HG03175 (cell line): ENCODE results near the gene FGF8.

ENCODE experiments used
- ATAC-seq: cut with Tn5 transposase; IDR thresholded peaks from one replicate; pipeline ENCODE4 v1.9.1; 2021; ENCODE audit warnings: mild to moderate bottlenecking, moderate library complexity; ENCODE audit not compliant: unreplicated experiment

The FGF8 gene

DNA sequence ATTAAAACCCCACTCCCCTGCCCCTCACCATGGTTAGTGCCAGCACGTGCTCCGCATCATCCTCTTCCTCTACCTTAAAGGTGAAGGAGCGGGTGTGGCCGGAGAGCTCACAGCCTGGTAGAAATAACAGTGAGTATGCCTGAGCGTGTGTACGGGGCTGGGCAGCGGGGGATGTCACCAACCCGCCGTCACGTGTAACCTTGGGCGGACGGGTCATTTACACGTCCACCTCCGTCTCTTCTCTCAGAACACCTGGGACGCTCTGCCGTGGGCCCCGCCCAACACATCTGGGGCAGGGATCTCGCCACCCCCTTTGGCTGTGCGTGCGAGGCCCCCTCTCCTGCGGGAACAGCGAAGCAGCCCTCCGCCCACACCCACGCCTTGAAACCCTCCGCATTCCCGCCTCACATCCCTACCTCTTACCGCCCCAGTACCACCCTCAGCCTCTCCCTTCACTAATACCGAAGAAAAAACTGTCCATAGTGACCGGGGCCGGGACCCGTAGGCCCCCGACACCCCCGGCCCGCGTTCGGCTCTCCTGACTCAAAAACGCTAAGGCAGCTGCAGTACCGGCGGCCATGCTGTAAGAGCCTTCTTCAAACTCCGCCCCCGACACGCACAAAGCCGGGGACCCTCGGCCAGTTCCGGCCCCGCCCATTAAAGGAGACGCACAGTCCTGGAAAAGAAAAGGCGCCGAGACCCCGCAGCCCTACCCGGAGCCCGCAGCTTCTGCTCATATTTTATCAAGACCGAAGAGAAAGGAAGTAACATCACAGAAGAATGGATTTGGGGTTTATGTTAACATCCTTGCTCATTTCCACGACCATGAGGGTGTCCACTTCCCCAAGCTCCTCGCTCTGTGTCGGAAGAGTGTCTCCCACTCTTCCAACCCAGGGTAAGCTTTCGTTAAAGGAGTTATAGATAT, 7.2 kb upstream of the FGF8 start, which contains the start of gene NPM3:
TSS of gene NPM3 (minus strand) at position 636 of the 925 bp plus-strand sequence. CDS start at position 580, 56 bp downstream.
- peak; percentile 65 for ATAC-seq

DNA sequence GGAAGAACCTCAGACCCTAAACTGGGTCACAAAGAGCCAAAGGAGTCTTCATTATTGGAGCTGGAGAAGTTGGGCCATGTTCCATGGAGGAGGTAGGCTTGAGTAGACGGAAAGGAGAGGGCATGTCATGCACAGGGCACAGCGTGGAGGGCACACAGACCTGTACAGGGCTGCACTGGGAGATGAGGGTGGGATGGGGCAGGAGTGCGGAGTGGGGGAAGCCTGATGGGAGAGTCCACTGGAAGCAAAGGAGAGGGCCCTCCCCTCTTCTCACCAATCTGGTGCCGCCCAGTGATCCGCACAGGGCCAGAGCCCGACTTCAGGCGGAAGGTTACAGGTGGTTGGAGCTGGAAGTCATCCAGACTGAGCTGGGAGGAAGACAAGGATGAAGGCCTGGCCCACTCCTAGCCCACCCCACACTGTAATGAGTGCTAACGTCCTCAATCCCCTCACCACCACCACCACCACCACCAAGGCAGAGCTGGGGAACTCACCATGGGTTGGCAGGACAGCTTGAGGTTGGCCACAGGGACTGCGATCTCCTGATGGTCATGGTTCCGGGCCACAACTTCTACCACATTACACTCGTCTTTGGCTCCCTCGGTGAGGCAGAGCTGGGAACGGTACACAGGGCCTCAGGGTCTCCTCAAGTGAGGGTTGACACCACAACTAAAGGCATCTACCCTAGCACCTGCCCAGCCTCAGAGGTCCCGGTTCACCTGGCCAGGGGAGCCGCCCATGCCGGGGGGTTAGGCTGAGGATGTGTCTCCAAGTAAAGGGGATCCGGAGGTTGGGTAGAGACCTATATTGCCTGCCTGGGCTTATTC, 6.3 kb upstream of the FGF8 start:
- ATAC-seq: no peak

DNA sequence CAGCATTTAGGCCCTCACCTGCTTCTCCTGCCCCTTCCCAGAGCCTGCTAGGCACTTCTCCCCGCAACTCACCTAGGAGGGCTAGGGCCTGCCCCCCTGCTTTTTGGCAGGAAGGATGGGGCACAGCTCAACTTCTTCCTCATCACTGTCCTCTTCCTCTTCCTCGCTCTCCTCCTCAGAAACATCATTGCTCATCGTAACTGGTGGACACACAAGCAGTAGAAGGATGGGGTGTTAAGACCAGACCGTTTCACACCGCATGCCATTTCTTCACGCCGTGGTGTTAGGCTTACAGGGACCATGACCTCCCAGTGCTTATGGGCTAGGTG, 5.7 kb upstream of the FGF8 start:
- ATAC-seq: no peak

DNA sequence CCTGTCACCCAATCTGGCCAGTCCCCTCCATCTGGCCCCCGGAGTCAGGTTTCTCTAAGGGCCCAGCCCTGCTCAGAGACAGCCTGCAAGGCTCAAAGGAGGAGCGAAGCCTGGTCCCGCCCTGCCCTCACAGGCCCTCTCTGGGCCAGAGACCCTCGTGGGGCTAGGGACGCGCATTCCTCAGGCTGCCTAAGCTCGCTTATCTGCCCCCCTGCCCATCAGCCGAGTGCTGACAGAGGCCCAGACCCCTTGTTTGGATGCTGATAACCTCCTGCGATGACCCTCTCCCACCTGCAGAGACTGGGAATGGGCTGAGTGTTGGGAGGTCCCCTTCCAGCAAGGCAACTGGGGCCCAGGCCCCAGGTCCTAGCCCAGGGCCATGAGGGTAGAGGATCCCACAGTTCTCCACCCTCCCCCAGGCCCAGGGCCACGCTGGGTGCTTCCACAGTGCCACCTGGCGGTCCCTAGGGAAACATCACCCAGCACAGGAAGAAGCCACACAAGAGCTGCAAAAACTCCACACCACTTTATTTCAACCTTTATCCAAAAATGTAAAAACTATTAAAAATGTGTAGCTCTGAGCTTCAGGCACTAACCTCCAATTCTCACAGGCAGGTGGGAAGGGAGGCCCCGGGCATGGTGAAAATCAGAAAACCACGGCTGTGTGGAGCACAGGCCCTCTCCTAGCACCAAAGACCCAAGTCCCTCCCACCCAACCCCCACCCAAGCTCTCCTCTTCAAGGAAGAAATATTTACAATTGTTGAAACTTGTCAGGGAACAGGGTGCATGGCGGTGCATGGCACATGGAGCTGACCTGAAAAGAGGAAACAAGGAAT, 5.1 kb upstream of the FGF8 start:
- no peak for ATAC-seq

DNA sequence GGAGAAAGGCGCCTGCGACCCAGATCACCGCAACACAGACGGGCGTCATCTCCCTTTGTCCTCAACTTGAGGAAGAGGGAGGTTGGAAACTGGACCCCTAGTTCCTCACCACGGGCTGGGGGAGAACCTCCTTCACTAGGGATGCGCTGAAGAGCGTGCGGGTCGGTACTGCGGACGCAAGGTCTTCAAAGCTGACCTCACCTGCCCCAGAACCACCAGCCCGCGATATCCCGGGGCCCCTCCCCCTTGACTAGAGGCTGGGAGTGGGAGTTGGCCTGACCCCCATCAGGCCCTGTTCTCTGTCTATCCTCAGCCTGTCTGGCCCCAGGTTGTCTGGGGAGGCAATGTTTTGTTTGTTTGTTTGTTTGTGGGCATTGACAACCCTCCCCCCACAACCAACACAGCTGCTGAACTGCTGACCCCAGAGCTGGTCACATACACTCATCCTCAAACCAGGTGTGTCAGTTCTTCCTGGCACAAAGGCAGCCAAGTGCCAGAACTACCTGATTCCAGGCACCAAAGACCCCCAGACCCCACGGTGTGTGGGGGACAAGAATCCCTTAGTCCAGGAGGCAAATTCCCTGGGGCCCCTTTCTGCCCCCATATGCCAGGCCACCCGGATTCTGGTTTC, 4.4 kb upstream of the FGF8 start:
- no peak for ATAC-seq

DNA sequence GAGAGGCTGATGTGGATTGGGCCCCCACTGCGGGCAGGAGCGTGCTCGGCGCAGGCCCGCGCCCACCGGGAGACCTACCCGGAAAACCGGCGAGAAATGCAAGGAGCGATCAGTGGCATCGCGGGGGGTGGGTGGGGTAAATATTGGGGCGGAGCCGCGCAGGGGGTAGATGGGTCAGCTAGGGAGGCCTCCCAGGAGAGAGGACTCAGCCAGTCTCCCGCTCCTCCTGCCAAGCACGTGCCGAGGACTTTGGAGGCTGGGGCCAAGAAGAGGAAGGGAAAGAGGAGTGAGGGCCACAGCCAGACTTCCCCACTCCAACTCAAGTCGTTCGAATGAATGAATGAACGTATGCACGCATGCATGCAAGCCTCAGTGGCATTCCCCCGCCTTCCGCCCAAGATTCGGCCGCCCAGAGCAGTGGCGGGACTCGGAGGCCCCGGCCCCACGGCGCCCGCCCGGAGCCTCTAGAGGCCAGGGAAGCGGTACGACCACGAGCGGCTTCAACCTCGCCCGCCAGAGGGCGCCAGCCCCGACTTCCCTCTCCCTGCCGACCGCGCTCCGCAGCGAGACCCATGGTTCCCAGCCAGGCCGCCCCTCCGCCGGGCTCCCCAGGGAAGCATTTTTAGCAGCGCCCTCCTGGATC, 3.8 kb upstream of the FGF8 start:
- peak; percentile 57 for ATAC-seq

DNA sequence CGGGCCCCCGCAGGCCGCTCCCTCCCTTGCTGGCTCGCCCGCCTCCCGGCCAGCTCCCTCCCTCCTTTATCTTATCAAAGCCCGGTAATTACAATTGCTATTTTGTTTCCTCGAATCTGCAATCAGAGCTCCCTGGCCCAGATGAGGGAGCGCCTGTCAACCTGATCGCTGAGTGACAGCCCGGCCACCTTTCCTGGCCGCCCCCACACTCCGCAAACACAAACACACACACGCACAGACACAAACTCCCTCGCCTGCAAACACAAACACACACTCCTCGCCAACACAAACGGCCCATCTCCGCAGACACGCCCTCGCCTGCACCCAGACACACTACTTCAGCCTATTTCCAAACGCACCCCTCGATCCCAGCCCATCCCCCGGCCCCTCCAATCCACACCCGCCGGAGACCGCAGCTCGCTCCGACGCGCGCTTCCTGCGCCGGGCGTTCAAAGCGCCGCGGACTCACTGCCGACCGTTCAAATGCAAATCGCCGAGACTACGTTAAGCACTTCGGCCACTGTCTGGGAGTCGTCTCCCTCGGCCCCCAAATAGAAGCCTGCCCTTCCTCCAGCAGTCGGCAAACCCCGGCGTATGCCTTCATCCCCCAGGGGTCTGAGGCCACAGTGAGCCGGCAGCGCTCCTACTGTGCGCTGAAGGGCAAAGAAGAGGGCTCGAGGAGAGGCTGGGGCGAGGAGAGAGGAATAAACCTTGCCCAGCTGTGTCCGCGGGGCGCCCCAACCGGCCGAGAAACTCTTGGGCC, 3.0 kb upstream of the FGF8 start:
- no peak for ATAC-seq

DNA sequence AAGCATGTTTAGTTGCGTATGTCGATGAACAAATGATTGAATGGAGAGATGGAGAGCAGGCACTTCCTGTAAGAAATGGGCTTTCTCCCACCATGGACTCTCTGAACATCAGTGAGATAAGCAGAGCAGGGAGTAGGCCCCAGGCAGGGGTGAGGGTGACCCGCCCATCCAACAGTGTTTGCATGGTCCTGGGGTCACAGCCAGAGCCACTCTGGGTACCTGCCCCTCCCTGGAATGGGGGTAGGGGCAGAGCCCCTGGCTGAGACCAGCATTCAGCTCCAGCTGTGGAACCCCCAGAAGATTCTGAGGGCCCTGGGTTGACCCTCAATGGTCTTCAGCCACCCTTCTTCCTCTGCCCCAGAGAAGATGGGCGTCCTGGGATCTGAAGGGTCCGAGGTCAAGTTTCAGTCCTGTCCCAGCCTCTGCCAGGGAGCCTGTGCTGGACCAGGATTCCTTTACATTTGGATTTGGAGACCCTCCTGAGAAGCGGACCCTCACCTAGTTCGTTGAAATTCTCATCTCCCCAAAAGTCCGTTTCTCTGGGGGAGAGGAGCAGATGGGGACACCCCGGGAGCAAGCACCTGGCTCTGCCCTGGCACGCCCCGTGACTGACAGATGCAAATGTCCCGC, 2.4 kb upstream of the FGF8 start:
- no peak for ATAC-seq

DNA sequence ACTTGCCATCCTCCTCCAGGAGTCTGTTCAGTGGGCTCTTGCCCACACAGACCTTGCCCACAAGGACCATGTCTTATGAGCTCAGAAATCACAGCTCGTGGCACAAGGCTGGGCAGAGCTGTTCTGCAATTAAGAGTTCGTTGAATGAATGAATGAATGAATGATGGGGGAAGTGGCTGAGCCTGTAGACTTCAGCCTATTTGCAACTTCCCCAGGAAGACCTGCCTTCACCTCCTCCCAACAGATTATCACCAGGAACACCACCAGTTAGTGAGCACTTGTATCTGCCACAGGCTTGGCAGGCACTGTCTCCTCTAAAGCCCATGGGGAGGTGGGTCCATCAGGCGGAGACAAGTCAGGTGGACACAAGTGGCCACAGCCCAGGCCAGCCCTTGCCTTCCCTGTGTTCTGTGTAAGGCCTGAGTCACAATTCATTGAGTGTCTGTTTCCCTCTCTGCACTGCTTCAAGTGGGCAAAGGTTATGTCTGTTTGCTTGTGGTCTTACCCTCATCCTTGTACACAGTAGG, 1.8 kb upstream of the FGF8 start:
- no peak for ATAC-seq

DNA sequence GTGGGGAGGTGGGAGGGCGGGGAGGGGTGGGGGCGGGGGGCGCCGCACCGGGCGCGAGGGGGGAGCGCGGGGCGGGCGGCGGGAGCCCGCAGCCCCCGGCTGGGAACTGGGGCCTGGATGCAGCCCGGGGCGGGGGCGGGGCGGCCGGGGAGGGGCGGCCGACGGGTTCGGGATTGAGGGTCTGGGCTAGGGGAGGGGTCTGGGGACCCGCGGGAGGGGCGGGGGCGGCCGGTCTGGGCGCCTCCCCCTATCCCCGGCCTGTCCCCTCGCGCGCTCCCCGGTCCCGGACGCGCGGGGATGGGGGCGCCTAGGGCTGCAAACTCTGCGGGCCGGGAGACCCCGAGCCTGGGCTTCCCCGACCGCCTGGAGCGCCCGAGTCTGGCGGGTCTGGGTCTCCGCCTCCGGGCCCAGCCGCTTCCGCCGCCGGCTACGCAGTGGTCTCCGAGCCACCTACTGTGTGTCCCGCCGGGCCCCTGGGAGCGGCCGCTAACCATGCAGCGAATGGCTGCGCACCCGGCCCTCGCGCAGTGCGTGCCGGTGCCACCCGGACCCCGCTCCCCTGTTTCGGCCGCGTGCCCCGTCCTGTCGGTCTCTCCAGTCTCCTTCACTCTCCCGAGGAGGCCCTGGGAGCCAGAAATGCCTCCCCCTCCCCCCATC, 375 bp upstream of the FGF8 start:
- ATAC-seq: no peak

DNA sequence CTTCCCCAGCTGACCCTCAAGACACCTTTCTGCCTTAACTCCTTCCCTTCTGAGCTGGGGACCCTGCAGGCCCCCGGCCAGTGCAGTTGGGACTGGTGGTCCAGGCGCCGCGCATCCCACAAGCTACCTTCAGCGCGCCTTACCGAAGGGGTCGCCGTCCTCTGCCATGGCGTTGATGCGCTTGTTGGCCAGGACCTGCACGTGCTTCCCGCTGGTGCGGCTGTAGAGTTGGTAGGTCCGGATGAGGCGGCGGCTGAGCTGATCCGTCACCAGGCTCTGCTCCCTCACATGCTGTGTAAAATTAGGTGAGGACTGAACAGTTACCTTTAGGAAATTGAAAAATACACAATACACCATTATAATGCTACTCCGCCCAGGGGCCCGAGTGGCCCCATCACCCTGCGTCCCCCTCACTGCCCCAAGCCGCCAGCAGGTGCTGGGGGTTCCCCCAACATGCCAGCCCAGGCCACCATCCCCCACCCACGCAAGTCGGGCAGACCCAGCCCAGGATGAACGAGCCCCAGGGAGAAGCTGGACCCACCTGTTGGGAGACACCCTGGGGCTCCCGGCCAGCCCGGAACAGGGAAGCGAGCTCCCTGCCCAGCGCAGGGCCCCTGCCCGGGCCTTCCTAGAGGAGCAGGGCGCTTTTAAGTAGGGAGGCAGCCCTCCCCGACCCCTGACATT, 1.2 kb downstream of the FGF8 start:
- no peak for ATAC-seq

DNA sequence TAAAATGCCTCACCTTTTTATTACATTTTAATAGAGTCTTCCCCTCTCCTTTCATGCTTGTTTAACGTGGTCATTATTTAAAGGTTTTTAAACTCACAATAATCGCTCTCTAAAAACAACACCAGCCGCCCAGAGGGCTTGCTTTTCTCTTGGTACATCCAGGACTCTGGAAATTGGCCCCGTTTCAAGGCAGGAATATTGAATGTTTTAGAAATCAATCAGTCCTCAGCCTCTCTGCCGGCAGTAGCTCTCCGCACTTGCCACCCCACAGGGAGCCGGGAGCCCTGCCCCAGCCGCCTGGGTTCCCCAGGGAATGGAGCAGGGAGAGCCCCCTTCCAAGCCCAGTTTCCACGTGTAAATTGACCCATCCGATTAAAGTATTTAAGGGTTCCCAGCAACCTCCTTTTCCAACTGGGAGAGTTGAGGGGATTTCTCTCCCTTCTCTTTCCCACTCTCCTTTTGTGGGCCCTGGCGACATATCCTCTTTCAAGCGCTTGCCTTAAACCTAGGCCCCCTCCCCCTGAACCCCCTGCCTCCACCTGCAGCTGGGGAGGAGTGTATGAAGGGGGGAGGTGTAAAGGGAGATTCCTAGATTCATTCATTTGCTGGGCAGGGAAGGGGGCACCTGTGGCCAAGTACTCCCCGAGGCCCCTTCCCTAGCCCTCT, 1.9 kb downstream of the FGF8 start:
- no peak for ATAC-seq

DNA sequence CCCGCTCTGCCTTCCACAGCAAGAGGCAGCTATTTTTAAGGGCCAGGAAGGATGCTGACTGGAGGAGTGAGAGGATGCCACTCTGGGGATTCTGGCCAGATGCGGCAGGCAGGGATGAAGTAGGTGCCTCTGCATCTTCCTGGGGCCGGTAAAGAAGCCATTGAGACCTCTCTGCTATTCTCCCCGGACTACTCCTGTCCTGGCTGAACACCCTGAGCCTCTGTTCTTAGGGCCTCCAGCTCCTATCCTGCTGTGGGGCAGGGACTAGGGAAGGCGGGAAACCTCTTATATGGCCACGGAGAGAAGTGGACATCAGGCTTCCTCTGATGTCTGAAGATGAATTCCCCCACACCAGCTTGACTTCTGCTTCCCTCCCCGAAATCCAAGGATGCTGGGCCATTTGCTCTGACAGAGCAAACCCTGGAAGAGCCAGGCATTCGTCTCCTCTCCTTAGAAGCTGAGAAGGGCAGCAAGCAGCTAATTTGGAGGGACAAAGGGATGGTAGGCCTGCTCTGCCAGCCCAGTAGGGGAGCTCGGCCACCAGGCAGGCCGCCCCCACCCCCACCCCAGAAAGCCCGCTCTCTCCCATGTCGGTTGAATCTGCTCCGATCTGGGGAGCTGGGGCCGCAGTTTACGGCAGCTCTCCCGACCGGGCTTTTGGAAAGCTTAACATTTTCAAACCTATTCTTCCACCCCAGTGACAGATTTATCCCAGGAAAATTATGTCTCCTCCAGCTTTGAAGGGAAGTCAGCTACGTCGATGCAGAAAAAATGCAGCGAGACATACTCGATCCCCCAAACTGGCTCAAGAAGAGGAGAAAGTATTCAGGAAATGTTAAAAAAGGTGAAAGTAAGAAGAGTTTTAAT, 2.8 kb downstream of the FGF8 start:
- no peak for ATAC-seq

DNA sequence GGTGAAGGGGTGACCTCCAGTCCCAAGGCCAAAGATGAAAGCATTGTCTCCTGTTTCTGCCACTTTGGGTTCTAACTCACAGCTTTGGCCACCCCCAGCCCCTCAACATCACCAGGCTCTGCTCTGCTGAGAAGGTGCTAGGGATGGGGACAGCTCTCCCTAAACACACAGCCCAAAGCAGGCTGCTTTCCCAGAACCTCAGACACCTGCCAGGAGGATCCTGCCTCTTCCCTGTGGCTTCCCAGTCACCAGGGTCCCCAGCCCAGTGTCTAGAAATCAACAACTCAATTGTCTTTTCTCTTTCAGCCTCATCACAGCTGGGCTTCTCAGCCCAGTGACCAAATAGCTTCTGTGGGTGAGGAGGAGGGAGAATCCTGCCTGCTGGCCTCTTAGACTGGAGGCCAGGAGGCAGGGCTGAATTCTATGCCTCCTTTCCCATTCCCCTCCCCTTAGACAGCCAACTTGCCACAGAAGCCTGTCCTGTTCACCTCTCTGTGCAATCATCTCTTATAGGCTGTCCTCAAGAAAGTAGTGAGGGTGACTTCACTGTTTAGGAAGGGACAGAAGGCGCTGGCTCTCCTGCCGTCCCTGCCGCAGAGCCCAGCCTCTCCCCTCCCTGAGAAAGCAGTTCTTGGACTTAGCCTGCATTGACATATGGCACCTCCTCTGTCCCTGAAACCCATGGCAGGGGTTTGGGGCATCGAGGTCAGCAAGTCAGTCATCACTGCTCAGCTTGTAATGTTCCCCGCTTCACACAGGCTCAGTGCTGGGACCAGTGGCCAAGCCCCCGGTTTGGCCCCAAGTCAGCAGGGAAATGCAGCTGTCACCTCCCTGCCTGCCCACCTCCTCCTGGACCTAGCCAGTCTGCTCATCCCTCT, 3.7 kb downstream of the FGF8 start:
- no peak for ATAC-seq

DNA sequence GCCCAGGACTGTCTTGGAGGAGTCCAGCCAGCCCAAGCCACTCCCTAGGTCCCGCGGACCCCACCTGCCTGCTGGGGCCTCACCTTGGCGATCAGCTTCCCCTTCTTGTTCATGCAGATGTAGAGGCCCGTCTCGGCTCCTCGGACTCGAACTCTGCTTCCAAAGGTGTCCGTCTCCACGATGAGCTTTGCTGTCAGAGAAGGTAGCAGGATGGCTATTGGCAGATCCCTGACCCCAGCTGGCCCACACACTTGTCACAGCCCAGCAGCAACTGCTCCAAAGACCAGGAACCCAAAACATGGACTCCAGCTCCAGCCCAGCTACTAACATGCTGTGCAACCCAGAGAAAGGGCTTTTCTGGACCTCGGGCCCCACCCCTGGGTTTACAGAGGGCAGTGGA, 4.5 kb downstream of the FGF8 start:
- ATAC-seq: no peak
